Measurements from ENCODE around the gene TOP2B.

GRCh38 chr3:25548836-25549235 is 115.9 kb downstream of the TOP2B start:
- TF ChIP-seq CTCF (IDR thresholded peaks at IDR 0.05; ENCODE audit: low read depth, low read length, missing input control) (no peak), MAX (IDR thresholded peaks at IDR 0.05) (no peak), JUND (IDR thresholded peaks at IDR 0.05) (no peak), REST (IDR thresholded peaks at IDR 0.05) (no peak), GABPA (IDR thresholded peaks at IDR 0.05 in 1 of 2, conservative IDR thresholded peaks at IDR 0.05 in 1 of 2) (no peak), RXRA (IDR thresholded peaks at IDR 0.05) (no peak), SP1 (IDR thresholded peaks at IDR 0.05) (no peak), RAD21 (IDR thresholded peaks at IDR 0.05) (no peak), NR2F2 (IDR thresholded peaks at IDR 0.05) (no peak), TAF1 (conservative IDR thresholded peaks at IDR 0.05) (no peak)
